NOMO-1 treated with dmso at 0.1 percent for 144 hours (cell line): ENCODE results near the gene FLNB.

ENCODE experiments used
- DNase-seq: peaks from one replicate; lab custom pipeline; 2025; ENCODE audit not compliant: unreplicated experiment; lab: John Stamatoyannopoulos, UW

FLNB gene

DNA sequence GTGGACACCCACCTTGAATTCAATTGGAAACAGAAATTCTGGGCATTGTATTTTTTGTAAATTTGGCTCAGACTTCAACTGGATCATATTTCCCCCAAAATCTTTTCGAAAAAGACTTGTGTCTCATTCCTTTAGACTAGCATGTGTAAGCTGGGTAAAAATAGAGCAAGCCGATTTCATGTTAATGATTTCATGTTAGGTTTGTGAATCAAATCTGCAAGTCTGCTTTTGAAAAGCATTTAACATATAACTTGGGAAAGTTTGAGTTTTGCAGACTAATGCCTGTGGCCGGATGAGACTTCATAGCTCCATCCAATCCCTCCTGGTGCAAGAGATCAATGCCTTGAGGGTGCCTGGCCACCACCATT is 64.5 kb downstream of the FLNB start:
- DNase-seq, result no peak

DNA sequence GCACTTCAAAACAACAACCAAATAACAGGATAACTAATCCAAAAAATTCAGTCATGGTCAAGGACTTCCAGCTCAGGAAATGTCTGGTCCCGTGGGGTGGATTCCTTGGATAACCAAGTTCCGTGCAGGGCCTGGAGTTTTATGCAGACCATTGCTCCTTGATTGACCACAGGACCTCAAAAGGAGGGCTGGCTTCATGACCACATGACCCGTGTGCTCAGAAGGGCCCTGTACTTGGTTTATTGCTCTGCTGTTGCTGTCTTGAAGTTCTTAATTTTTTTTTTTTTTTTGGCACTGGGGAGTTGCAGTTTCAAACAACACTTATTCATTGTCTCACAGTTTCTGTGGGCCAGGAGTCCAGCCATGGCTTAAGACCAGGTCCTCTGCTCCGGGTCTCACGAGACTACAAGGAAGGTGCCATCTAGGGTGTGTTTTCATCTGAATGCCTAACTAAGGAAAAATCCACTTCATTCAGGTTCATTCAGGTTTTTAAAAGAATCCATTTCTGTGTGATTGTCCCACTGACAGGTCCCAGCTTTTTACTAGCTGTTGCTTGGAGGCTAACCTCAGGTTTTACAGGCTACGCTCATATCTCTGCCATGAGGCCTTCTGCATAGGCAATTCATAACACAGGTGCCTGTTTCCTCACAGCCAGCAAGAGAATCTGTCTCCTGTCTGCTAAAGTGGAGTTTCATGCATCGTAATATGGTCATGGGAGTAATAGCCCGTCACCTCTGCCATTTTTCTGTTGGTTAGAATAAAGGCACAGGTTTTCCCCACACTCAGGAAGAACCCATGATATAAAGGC is 65.3 kb downstream of the FLNB start:
- DNase-seq, result no peak

DNA sequence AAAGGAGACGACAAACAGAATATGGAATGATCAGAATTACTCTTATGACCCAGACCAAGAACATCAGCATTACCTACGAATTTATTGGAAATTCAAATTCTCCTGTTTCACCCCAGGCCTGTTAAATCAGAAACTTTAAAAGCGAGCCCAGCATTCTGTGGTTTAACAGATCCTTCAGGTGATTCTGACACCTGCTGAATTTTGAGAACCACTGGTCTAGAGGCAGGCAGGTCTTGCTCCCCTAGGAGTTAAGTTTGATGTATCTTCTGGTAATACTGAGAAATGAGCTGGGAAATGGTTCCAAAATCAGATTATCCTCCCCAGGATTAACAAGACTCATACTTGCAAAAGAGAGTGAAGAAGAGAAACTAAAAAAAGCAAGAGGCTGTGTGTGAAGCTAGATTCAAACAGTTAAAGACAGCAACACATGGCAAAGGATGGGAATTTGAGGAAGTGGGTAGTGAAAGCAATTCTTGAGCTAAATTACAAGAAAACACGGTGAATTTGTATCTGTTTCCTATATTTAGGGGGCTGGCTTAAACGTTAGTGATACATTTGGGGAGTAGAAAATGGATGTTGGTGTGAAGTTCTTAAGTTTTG is 66.0 kb downstream of the FLNB start:
- DNase-seq, result peak; percentile 66

DNA sequence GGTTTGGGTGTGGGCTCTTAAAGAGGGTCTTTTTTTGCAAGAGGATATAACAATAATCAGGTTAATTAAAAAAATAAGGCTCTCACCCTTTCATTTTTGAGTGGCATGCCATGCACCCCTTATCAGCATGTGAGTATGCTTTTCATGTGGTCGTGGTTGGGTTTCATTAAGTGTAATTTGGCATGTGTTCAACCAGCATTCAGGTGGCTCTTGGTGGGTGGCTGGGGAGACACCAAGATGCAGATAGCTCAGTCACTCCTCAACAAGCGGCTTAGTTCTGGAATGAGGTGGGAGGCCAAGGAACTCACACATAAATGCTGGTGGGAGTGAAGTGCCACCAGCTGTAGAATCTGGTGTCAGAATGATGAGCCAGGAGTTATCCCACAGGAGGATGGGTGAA is 66.8 kb downstream of the FLNB start:
- no peak for DNase-seq

DNA sequence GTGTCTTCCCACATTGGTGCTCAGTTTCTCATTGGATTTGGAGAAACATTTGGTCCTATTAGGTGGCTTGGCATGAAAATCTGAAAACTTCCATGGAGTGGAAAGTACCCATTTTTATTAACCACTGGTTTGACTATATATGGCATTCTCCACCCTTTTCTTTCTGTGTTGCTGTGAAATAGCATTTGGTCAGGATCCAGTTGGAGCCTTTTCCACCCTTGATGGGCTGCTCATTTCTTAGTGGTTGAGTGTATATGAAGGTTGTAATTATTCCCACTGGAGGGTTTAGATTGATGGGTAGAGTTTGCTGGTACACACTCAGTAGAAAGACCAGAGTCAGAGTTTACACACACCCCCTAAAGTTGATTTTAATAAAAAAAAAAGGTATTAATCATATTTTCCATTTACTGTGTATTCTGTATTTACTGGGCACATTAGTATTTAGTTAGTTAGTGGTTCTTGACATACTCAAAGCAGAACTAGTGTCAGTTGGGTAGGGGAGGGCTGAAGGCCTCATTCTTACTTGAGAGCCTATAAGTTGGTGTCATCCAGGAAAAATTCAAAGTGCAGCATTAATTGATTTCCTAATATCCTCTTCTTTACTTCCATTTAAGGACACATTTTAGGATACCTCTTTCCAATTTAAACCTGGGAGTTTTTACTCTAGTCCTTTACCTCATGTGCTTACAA is 69.5 kb downstream of the FLNB start:
- no peak for DNase-seq

DNA sequence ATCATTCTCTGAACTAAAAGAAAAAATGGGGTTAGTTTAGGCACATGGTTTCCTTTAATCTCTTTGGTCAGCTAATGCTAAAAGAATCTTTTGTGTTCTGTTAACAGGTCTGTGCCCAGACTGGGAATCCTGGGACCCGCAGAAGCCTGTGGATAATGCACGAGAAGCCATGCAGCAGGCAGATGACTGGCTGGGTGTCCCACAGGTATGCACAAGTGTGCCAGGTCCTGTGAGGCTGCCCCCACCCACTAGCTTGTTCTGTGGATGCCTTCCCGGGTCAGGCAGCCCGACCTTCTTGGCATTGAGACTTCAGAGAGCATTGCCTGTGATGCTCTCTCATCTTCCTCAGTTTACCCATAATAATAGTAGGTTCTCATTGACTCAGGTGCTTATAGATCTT is 70.4 kb downstream of the FLNB start:
- no peak for DNase-seq

DNA sequence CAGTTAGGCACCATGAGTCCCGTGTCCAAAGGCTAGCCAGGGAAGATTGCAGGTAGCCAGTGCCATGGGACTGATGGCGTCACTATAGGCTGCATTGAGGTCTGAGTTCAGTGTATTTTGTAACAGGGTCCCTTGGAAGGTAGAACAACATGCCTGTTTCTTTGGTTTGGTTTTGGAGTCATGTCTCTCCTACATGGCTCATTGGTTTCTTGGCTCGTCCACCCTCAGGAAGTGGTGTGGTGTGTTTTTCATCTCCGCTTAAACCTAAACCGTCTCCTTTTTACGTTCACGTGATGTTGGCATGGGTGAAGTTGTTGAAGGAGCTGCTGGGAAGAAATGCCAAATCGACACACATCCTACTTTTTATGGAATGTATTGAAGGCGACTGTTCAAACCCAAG is 71.6 kb downstream of the FLNB start:
- no peak for DNase-seq

DNA sequence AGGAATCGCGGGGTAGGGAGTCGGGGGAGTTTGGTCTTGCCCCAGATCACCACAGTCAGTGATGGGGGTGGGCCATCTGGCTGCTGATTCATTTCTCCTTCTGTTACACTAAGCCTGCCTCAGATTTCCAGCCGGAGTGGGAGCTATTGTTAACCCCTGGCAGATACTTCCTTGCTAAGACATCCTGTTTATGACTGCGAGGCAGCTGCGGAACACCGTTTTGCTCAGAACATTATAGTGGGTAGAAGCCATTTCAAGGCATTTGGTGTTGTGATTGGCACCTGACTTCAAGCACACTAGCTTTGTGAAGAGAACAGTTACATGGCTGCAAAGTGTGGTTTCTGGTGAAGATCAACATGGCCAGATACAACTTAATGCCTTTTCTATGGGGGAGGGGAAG is 73.8 kb downstream of the FLNB start:
- no peak for DNase-seq

DNA sequence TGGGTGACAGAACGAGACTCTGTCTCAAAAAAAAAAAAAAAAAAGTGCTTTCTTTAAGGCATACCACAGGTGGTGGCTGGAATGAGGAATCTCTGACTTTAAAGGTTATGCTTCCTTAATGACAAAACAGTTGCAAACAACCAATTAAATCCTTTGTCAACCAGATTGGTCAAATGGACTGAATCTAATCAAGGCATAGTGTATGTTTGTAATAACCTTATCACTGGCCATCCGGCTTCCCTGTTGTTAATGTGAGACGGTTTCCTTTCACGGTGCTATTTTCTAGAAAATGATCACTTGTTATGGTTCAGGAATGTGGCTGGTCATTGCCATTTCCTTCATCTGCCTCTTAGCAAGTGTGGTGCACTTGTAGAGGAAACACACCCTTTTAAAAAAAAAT is 75.9 kb downstream of the FLNB start:
- no peak for DNase-seq

DNA sequence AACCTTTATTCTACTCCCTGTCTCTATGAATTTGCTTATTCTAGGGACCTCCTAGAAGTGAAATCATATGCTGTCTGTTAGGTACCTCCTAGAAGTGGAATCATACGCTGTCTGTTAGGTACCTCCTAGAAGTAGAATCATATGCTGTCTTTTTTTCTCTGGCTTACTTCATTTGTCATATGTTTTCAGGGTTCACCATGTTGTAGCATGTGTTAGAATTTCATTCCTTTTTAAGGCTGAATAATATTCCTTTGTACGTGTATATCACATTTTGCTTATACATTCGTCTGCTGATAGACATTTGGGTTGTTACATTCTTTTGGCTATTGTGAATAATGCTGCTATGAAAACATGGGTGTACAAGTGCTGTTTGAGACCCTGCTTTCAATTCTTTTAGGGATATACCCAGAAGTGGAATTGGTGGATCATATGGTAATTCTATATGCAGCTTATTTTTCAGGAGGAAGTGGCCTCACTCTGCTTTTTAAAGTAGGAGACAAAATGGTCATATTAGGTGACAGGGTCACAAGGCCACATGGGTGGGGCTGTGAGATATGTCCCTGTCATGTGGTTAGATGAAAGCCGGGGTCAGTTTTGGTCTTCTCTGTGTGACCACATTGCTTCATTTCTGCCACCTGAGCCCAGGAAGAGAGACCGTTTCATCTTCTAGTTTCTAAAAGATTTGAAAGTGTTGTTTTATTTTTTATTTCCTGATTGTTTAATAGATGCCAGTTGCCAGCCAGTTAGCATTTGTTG is 76.7 kb downstream of the FLNB start:
- DNase-seq, result no peak

DNA sequence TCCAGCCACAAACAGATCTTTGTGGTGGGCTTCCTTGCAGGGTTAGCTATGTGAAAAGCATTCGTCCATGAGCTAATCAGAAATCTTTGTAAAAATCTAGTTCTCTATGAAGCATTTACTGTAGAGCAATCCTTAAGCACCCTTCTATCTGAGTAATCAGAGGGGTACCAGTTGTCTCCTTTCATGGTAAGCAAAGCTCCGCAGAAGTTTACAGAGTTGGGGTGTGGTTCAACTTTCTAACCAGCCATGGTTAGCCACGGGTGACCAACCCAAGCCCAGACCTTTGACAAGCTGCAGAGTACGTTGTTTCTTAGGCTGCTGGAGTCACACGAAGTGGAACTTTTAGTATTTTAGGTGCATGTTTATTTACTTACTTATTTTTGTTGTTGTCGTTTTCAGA is 77.4 kb downstream of the FLNB start:
- no peak for DNase-seq

DNA sequence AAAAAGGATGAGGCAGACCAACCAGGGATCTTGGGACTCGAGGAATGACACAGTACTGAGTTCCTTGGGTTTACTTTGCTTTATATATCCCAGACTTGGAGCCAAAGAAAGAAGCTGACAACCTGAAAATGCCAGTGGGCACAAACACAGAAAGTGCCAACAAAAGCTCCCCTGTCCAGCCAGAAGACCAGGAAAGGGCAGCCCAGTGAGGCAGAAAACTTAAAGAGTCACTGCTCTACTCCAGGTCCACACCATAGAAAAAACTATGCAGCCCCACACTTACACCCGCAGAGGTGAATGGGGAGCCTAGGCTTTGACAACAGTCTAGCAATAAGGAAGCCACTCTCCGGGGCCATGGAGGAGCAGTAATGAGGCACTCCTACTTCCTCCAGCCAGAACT is 80.3 kb downstream of the FLNB start:
- no peak for DNase-seq

DNA sequence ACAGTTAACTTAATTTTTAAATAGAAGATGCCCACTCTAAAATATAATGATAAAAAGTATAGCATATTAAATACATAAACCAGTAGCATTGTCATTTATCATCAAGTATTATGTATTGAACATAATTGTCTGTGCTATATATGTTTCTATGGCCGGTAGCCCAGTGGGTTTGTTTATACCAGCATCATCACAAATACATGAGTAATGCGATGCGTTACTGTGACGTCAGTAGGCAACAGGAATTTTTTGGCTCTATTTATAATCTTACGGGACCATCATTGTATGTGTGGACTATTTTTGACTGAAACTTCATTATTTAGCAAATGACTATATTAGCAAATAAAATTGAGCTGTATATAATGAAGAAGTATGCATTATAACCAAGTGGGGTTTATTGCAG is 82.1 kb downstream of the FLNB start:
- no peak for DNase-seq

DNA sequence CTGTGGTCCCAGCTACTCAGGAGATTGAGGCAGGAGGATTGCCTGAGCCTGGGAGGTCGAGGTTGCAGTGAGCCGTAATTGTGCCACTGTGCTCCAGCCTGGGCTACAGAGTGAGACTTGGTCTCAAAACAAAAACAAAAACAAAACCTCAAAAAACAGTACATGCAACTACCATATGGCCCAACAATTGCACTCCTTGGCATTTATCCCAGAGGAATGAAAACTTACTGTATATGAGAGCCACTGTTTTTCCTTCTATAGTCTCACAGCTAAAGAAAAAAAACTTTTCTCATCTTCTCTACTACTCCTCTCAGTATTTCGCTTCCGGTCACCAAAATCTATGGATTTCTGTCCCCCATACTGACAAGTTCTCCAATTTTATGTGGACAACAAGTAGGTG is 84.3 kb downstream of the FLNB start:
- DNase-seq, result no peak

DNA sequence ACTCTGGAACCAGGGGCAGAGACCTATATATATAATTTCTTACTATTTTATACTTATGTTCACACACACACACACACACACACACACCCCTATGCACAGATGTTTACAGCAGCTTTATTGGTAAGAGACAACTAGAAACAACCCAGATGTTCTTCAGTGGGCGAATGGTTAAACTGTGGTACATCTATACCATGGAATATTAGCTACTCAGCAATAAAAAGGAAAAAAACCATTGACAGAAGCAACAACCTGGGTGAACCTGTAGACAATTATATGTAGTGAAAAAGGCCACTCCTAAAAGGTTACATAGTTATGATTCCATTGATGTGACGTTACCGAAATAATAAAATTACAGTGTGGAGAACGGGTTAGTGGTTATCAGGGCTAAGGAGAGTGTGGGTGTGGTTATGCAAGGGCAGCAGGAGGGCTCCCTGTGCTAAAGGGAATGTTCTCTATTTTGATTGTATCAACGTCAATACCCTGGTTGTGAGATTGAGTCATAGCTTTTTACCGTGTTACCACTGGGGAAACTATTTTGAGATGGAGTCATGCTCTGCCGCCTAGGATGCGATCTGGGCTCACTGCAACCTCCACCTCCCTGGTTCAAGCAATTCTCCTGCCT is 85.5 kb downstream of the FLNB start:
- DNase-seq, result no peak

DNA sequence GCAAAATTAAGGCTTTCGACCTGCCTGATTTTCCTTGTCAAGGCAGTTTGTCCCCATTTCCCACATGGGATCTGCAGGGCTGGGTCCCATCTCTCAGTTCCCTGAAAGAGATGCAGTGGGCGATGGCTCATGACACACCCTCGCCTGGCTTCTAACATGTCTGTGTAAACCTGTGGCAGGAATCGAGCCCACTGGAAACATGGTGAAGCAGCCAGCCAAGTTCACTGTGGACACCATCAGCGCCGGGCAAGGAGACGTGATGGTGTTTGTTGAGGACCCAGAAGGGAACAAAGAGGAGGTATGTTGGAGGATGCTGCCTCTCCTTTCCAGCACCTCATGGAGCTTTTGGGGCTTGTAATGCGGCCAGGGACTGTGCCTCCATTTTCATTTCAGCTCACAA is 86.4 kb downstream of the FLNB start:
- no peak for DNase-seq

DNA sequence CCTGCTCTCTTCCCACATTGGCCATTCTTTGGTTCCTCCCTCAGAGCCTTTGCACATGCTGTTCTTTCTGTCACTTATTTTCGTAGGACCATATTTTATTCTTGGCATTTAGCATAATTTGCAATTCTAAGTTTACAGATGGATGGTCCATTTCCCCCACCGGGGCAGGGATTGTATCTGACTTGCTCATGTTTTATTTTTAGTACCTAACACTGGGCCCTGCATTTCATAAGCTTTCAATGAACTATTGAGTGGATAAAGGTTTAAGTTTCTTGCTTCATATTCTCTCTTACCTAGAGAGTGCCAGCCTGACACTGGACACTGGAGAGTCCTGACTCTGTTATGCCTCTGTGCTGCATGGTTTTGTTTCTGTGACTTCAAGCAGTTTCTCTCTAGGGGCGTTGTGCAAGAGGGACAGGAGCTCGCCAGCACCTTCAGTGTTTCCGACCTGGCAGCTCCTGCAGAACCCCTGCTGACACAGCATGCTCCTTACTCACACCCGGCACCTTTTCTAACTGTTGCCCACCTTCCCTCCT is 87.4 kb downstream of the FLNB start:
- DNase-seq, result no peak

DNA sequence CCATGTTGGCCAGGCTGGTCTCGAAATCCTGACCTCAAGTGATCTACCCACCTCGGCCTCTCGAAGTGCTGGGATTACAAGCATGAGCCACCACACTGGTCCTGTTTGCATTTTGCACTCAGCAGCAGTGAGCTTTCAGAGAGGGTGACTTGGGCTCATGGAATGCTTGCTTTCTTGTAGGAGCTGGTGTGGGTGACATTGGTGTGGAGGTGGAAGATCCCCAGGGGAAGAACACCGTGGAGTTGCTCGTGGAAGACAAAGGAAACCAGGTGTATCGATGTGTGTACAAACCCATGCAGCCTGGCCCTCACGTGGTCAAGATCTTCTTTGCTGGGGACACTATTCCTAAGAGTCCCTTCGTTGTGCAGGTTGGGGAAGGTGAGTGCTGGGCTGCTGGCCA is 90.3 kb downstream of the FLNB start:
- no peak for DNase-seq

DNA sequence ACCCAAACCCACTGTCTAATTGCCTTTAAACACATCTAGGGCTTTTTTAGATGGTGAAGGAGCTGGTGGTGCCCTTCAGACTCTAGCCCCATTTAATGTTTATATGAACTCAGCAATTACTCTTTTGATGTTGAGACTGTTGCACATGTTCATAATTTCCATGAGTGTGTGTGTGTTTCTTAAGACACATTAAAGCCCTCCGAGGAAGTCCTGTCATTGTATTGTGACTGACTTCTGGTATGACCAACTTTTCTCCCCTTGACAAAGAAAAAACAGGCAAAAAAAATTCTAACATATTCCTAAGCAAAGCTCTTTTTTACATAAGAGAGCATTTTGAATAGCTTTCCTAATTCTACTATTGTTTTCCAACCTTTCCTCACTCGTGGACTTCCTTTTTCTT is 91.6 kb downstream of the FLNB start:
- no peak for DNase-seq

DNA sequence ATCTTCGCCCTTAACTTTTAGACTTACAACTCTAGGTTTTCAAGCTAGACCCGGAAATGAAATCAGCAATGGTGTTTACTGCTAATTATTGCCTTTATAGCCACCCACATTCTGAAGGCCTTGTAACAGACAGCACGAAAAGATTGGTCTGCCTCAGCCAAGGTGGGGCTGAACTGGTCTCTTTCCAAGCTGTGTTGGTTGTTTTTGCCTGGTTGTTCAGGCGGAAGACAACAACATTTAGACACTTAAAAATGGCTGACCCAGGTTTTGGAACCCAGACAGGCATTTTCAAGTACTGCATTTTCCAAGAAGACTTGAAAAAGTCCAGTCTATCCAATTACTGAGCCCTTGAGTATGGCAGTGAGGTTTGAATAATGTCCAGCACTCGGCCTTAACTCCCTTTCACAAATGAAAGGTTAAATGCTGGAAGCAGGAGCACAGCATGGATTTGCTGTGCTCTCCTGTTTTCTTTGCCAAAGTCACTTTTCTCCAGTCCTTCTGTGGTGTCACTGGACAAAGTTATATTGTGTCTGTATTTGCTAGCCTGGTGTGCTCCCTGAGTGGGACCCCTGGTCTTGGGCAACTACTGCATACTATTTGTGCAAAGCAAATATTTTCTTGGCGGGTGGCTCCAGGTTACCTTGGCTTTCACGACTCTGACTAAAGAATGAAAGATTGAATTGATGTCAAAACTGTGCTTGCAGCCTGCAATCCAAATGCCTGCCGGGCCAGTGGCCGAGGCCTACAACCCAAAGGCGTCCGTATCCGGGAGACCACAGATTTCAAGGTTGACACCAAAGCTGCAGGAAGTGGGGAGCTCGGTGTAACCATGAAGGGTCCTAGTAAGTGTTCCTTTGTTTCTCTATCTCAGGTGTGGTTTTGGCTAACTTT is 93.5 kb downstream of the FLNB start:
- DNase-seq, result no peak
